Osteoblast (primary cell): ENCODE results near the gene TRIAP1. TPM values are rescaled to one million over a fixed set of nuclear protein-coding genes. Genes with fewer than 3 reads are reported as not detected.

Source experiments
- DNase-seq: peaks from one replicate; pipeline ENCODE4 v3.0.0; 2011; ENCODE audit warnings: low spot score, mixed read lengths; ENCODE audit not compliant: insufficient read length; ENCODE audit errors: missing footprints
- H2AFZ ChIP-seq: 2 replicates; pipeline ENCODE4 v1.6.0; 2011; ENCODE audit warnings: mild to moderate bottlenecking, low read length
- H3K27ac ChIP-seq: 2 replicates; pipeline ENCODE4 v1.5.1; 2011; ENCODE audit warnings: mild to moderate bottlenecking, low read depth, low read length, moderate library complexity
- H3K27me3 ChIP-seq: 2 replicates; pipeline ENCODE4 v1.6.0; 2012; ENCODE audit warnings: mild to moderate bottlenecking, control low read depth, inconsistent platforms, low read length, moderate library complexity; ENCODE audit not compliant: insufficient read depth
- H3K36me3 ChIP-seq: 2 replicates; pipeline ENCODE4 v1.5.1; 2011; ENCODE audit warnings: mild to moderate bottlenecking, low read length, control low read depth, moderate library complexity; ENCODE audit not compliant: insufficient read depth
- H3K4me1 ChIP-seq: 2 replicates; pipeline ENCODE4 v1.5.1; 2011; ENCODE audit warnings: mild to moderate bottlenecking, low read length, control low read depth, moderate library complexity; ENCODE audit not compliant: insufficient read depth
- H3K4me2 ChIP-seq: 2 replicates; pipeline ENCODE4 v1.6.0; 2011; ENCODE audit warnings: mild to moderate bottlenecking, low read length; ENCODE audit not compliant: insufficient read depth
- H3K4me3 ChIP-seq: fragments of 200-600 bp; sonication (generic); 3 replicates; pipeline ENCODE4 v1.5.1; 2012; ENCODE audit warnings: mild to moderate bottlenecking, low read length, inconsistent platforms; ENCODE audit not compliant: insufficient read depth
- H3K79me2 ChIP-seq: 2 replicates; pipeline ENCODE4 v1.6.0; 2012; ENCODE audit warnings: mild to moderate bottlenecking, low read length, control low read depth, inconsistent platforms; ENCODE audit not compliant: insufficient read depth
- H3K9me3 ChIP-seq: 2 replicates; pipeline ENCODE4 v1.5.1; 2011; ENCODE audit warnings: low read depth, low read length, control low read depth
- H4K20me1 ChIP-seq: 2 replicates; pipeline ENCODE4 v1.6.0; 2012; ENCODE audit warnings: mild to moderate bottlenecking, low read length, control low read depth; ENCODE audit not compliant: insufficient read depth
- total RNA-seq: library from RNA; depleted of rRNA; stranded (reverse); fragments of >200 nt; gene quantifications from 2 replicates; pipeline ENCODE4 v1.2.3, GENCODE V29; 2012
- TF ChIP-seq, protein P1 (sequence below): IDR thresholded peaks from 2 replicates; pipeline ENCODE4 v1.5.1; 2011; ENCODE audit warnings: mild to moderate bottlenecking, low read depth, low read length, moderate library complexity; ENCODE audit errors: extremely low read depth

Gene TRIAP1
- total RNA-seq, 1 donor: 19.9 TPM

GRCh38 chr12:120421701-120422100 lies 24.5 kb downstream of the TRIAP1 start:
- H2AFZ ChIP-seq: no peak overlapping the region
- no peaks in the 10 kb centered on the region for H3K9me3 ChIP-seq
- H3K79me2 ChIP-seq: no peaks in the 10 kb centered on the region
- no peak for DNase-seq
- TF ChIP-seq, protein P1, sequence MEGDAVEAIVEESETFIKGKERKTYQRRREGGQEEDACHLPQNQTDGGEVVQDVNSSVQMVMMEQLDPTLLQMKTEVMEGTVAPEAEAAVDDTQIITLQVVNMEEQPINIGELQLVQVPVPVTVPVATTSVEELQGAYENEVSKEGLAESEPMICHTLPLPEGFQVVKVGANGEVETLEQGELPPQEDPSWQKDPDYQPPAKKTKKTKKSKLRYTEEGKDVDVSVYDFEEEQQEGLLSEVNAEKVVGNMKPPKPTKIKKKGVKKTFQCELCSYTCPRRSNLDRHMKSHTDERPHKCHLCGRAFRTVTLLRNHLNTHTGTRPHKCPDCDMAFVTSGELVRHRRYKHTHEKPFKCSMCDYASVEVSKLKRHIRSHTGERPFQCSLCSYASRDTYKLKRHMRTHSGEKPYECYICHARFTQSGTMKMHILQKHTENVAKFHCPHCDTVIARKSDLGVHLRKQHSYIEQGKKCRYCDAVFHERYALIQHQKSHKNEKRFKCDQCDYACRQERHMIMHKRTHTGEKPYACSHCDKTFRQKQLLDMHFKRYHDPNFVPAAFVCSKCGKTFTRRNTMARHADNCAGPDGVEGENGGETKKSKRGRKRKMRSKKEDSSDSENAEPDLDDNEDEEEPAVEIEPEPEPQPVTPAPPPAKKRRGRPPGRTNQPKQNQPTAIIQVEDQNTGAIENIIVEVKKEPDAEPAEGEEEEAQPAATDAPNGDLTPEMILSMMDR: no peak
- no peak overlapping the region for H3K4me3 ChIP-seq
- H3K27ac ChIP-seq: no peak overlapping the region
- H4K20me1 ChIP-seq: no peaks in the 10 kb centered on the region
- no peak overlapping the region for H3K4me2 ChIP-seq
- no peaks in the 10 kb centered on the region for H3K27me3 ChIP-seq
- H3K36me3 ChIP-seq: no peaks in the 10 kb centered on the region
- H3K4me1 ChIP-seq: no peaks in the 10 kb centered on the region

DNA sequence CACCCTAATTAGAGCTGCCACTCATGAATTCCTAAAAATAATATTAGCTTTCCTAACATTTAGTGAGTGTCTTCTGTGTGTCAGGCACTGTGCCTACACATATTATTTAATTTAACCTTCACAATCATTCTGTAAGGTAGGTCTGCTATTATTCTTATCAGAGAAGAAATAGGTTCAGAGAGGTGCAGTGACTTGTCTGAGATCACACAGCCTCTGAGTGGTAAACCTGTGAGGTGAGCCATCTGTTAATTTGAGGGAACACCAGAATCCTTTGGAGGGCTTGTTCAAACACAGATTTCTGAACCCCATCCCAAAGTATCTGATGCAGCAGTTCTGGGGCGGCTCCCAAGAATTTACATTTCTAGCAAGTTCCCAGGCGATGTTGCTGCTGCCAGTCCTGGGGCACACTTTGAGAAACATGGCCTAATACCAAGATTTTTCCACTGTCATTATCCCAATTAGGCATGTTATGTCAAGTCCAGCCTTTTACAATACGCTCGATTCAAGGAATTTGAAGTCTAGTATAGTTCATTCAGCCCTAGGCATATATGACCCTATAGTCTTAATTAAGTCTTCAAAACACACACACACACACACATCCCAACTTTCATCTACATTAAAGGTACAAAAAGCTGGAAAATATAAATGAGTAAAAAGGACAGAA lies 28.1 kb downstream of the TRIAP1 start:
- no peak overlapping the region for H3K27ac ChIP-seq
- TF ChIP-seq, protein P1: no peak
- H3K79me2 ChIP-seq: no peaks in the 10 kb centered on the region
- no peaks in the 10 kb centered on the region for H3K9me3 ChIP-seq
- no peaks in the 10 kb centered on the region for H4K20me1 ChIP-seq
- H3K4me2 ChIP-seq: no peak overlapping the region
- no peak overlapping the region for H2AFZ ChIP-seq
- H3K4me1 ChIP-seq: no peaks in the 10 kb centered on the region
- H3K36me3 ChIP-seq: no peaks in the 10 kb centered on the region
- no peaks in the 10 kb centered on the region for H3K27me3 ChIP-seq
- no peak overlapping the region for H3K4me3 ChIP-seq
- no peak for DNase-seq

GRCh38 chr12:120416490-120417216 lies 29.5 kb downstream of the TRIAP1 start:
- no peaks in the 10 kb centered on the region for H4K20me1 ChIP-seq
- TF ChIP-seq, protein P1: no peak

More at GRCh38 chr12:120416490-120417216, 29.5 kb downstream of the TRIAP1 start:
- Histone ChIP-seq H3K9me3 (no peaks in the 10 kb centered on the region), H3K4me2 (no peak overlapping the region), H3K36me3 (no peaks in the 10 kb centered on the region), H3K4me3 (no peak overlapping the region), H3K27me3 (no peaks in the 10 kb centered on the region), H3K79me2 (no peaks in the 10 kb centered on the region), H2AFZ (no peak overlapping the region), H3K27ac (no peak overlapping the region), H3K4me1 (no peaks in the 10 kb centered on the region)
- DNase-seq: no peak
